Calu3 (cell line): ENCODE results near the gene RHOA. TPM values are rescaled to one million over a fixed set of nuclear protein-coding genes. Genes with fewer than 3 reads are reported as not detected.
A peak's percentile ranks its signal among the peaks of the same experiment; 100 is the strongest.
"Not testable (repeated sequence)": the region's sequence is repeated elsewhere in the genome, so short reads cannot be mapped to it uniquely, and the experiment has no call there.

Experiments used
- BruUV-seq: library from RNA; stranded (reverse); fragments of 400-500 nt; replicated peaks from 2 replicates; lab custom pipeline; 2021; lab: Mats Ljungman, UMichigan
- CTCF ChIA-PET: fragments of 300-600 bp; sonication (Branson Sonifier 250); formaldehyde crosslinking; loops from one replicate; lab custom pipeline; 2022; ENCODE audit warnings: antibody characterized with exemption; lab: Charles Lee
- DNase-seq: peaks from one replicate; pipeline ENCODE4 v3.0.0; 2022
- H3K27ac Mint-ChIP-seq: one replicate; pipeline ENCODE4 v1.8.0; 2022; ENCODE audit warnings: mixed read lengths; ENCODE audit not compliant: unreplicated experiment
- H3K27me3 Mint-ChIP-seq: one replicate; pipeline ENCODE4 v1.8.0; 2022; ENCODE audit warnings: mixed read lengths; ENCODE audit not compliant: unreplicated experiment
- H3K36me3 Mint-ChIP-seq: one replicate; pipeline ENCODE4 v1.8.0; 2022; ENCODE audit warnings: mild to moderate bottlenecking, moderate library complexity, mixed read lengths; ENCODE audit not compliant: insufficient read depth, unreplicated experiment
- H3K4me1 Mint-ChIP-seq: one replicate; pipeline ENCODE4 v1.8.0; 2022; ENCODE audit warnings: mild to moderate bottlenecking, low read depth, mixed read lengths; ENCODE audit not compliant: unreplicated experiment
- H3K4me3 Mint-ChIP-seq: one replicate; pipeline ENCODE4 v1.8.0; 2022; ENCODE audit warnings: mild to moderate bottlenecking, low read depth, moderate library complexity, mixed read lengths; ENCODE audit not compliant: unreplicated experiment
- H3K9me3 Mint-ChIP-seq: one replicate; pipeline ENCODE4 v1.8.0; 2022; ENCODE audit warnings: low read depth, mixed read lengths; ENCODE audit not compliant: unreplicated experiment
- intact Hi-C: fragments of 100-400 bp; cut with micrococcal nuclease; formaldehyde crosslinking; loops from one replicate; pipeline ENCODE4 v1.10.0; 2022; ENCODE audit not compliant: unreplicated experiment
- total RNA-seq: library from RNA; stranded (reverse); gene quantifications from 2 replicates; pipeline ENCODE4 v1.2.3, GENCODE V29; 2022
- TF ChIP-seq, protein P1 (sequence below): fragments of 200-600 bp; IDR thresholded peaks from one replicate; pipeline ENCODE4 v1.8.0; 2022; ENCODE audit warnings: antibody characterized with exemption; ENCODE audit not compliant: unreplicated experiment

RHOA gene
- total RNA-seq, 1 experiment from 2014 or later: 352 TPM

DNA sequence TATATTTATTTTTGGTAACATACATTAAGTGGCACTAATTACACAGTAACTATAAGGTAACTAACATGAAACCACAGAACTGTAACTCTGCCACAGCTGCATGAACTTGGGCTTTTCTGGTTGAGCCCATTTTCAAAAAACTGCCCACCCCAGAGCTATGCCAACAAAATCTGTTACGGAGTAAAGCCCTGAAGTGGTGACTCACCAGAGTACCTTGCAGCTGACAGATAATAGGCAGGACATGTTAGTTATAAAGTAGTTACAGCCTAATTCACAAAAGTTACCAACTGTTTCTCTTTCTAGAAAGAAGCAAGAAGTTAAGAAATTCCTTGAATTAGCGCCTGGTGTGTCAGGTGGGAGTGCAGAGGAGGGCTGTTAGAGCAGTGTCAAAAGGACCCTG lies 52.2 kb downstream of the RHOA start:
- no peak for DNase-seq
- H3K4me3 Mint-ChIP-seq: no peak overlapping the region
- CTCF ChIA-PET: no interaction called here
- peaks cover 7% of the 10 kb centered on the region for H3K4me1 Mint-ChIP-seq
- H3K36me3 Mint-ChIP-seq: peaks cover 73% of the 10 kb centered on the region
- intact Hi-C loops: no loop called here
- H3K27me3 Mint-ChIP-seq: no peaks in the 10 kb centered on the region
- TF ChIP-seq, protein P1, sequence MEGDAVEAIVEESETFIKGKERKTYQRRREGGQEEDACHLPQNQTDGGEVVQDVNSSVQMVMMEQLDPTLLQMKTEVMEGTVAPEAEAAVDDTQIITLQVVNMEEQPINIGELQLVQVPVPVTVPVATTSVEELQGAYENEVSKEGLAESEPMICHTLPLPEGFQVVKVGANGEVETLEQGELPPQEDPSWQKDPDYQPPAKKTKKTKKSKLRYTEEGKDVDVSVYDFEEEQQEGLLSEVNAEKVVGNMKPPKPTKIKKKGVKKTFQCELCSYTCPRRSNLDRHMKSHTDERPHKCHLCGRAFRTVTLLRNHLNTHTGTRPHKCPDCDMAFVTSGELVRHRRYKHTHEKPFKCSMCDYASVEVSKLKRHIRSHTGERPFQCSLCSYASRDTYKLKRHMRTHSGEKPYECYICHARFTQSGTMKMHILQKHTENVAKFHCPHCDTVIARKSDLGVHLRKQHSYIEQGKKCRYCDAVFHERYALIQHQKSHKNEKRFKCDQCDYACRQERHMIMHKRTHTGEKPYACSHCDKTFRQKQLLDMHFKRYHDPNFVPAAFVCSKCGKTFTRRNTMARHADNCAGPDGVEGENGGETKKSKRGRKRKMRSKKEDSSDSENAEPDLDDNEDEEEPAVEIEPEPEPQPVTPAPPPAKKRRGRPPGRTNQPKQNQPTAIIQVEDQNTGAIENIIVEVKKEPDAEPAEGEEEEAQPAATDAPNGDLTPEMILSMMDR: no peak
- BruUV-seq: TSS peak; percentile 16
- no peaks in the 10 kb centered on the region for H3K9me3 Mint-ChIP-seq
- H3K27ac Mint-ChIP-seq: no peak overlapping the region

DNA sequence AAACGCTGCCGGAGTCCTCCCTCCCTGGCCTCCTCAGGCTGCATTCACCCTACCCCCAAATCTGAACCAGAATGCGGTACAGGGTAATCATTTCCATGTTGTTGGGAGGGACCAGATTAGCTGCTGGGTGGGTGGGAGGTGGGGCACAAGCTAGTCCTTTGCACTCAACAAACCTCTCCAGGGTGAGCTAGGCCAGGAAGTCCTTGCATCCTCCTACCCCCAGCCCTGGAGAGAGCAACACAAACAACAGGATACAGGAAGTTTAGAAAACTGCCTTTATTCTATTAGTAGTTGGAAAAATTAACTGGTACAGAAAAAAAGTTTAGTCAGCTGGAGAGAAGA lies 52.9 kb downstream of the RHOA start:
- Mint-ChIP-seq H3K36me3 (peaks cover 70% of the 10 kb centered on the region), H3K27me3 (no peaks in the 10 kb centered on the region), H3K9me3 (no peaks in the 10 kb centered on the region), H3K4me3 (peak overlapping the region; percentile 87), H3K27ac (peak overlapping the region; percentile 33), H3K4me1 (peaks cover 7% of the 10 kb centered on the region)
- CTCF ChIA-PET: interaction anchor here (1.0 to 2.3 kb wide), 2 partner anchors 19 to 31 kb away, joined by 3 to 10 read pairs; partner anchors contain the start of gene USP4
- TF ChIP-seq, protein P1: no peak
- intact Hi-C loops: no loop called here
- DNase-seq: no peak
- BruUV-seq: no TSS peak

- BruUV-seq: no TSS peak
- peak; percentile 94 for DNase-seq
- CTCF ChIA-PET: interaction anchor here (1.0 to 2.3 kb wide), 3 partner anchors 18 to 91 kb away, joined by 3 to 10 read pairs (median 3); partner anchors contain the start of gene USP4
- Mint-ChIP-seq H3K4me1 (peaks cover 9% of the 10 kb centered on the region), H3K9me3 (no peaks in the 10 kb centered on the region), H3K4me3 (peak within 1 kb of the TSS; percentile 87), H3K27ac (peak within 1 kb of the TSS; percentile 81), H3K36me3 (peaks cover 70% of the 10 kb centered on the region), H3K27me3 (no peaks in the 10 kb centered on the region)
- TF ChIP-seq, protein P1: no peak
- intact Hi-C loops: no loop called here
Measured at GRCh38 chr3:49358217-49358883, 53.4 kb downstream of the RHOA start, which contains the start of gene GPX1. Gene GPX1 (minus strand): TSS chr3:49358353. CDS start chr3:49358278, 75 bp downstream.

DNA sequence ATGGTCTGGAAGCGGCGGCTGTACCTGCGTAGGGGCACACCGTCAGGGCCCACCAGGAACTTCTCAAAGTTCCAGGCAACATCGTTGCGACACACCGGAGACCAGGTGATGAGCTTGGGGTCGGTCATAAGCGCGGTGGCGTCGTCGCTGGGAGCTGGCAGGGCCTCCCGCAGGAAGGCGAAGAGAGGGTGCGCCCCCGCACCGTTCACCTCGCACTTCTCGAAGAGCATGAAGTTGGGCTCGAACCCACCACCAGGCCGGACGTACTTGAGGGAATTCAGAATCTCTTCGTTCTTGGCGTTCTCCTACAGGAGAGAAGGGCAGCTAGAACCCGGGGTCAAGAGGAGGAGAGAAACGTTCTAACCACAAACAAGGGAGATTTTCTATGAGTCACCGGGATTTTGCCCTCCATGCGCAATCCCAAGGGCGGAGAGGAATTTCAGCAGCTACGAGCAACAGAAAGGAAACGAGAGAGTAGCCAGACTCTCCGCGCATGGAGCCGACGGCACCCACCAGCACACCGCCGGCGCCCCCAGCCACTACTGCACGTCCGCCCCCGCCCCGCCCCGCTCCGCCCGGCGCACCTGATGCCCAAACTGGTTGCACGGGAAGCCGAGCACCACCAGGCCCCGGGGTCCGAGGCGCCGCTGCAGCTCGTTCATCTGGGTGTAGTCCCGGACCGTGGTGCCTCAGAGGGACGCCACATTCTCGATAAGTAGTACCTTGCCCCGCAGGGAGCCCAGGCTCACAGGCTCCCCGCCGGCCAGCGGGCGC lies 54.1 kb downstream of the RHOA start:
- peak overlapping the region; percentile 87 for H3K4me3 Mint-ChIP-seq
- peaks cover 66% of the 10 kb centered on the region for H3K36me3 Mint-ChIP-seq
- DNase-seq: peak; percentile 40
- H3K9me3 Mint-ChIP-seq, H3K27me3 Mint-ChIP-seq, intact Hi-C loops: not testable (repeated sequence)
- TSS peak; percentile 76 for BruUV-seq
- H3K27ac Mint-ChIP-seq: peak overlapping the region; percentile 81
- CTCF ChIA-PET: interaction anchor here (0.6 to 2.3 kb wide), 3 partner anchors 17 to 91 kb away, joined by 3 to 10 read pairs (median 4); partner anchors contain the start of gene USP4
- peaks cover 16% of the 10 kb centered on the region for H3K4me1 Mint-ChIP-seq

DNA sequence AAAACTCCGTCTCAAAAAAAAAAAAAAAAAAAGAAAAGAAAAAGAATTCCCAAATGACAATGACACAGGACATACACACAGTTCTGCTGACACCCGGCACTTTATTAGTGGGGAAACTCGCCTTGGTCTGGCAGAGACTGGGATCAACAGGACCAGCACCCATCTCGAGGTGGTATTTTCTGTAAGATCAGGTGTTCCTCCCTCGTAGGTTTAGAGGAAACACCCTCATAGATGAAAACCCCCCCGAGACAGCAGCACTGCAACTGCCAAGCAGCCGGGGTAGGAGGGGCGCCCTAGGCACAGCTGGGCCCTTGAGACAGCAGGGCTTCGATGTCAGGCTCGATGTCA lies 54.7 kb downstream of the RHOA start:
- intact Hi-C loops, BruUV-seq, H3K9me3 Mint-ChIP-seq, DNase-seq, H3K27me3 Mint-ChIP-seq: not testable (repeated sequence)
- Mint-ChIP-seq H3K4me1 (peaks cover 21% of the 10 kb centered on the region), H3K4me3 (peak overlapping the region; percentile 87), H3K27ac (peak overlapping the region; percentile 81), H3K36me3 (peaks cover 60% of the 10 kb centered on the region)
- CTCF ChIA-PET: interaction anchor here (0.6 to 2.3 kb wide), 4 partner anchors 17 to 92 kb away, joined by 3 to 10 read pairs (median 4); partner anchors contain the start of gene USP4
